HCT116 (cell line): ENCODE results near the gene GM2A. TPM values are rescaled to one million over a fixed set of nuclear protein-coding genes. Genes with fewer than 3 reads are reported as not detected.

Source experiments
- ATAC-seq: fragments of 200-7000 bp; cut with Tn5 transposase; 2 replicates; pipeline ENCODE4 v1.9.1; 2020; ENCODE audit warnings: mild to moderate bottlenecking, moderate library complexity
- BruUV-seq: library from RNA; stranded (reverse); fragments of 400-500 nt; replicated peaks from 2 replicates; lab custom pipeline; 2021; lab: Mats Ljungman, UMichigan
- CTCF ChIA-PET: fragments of 300-600 bp; sonication (Branson Sonifier 250); formaldehyde crosslinking; loops from one replicate; lab custom pipeline; 2021; ENCODE audit warnings: antibody characterized with exemption; lab: Charles Lee
- POLR2A ChIA-PET: fragments of 300-600, 350-600 bp; sonication (Branson Sonifier 250); formaldehyde crosslinking; loops from one replicate; lab custom pipeline; 2021; ENCODE audit warnings: antibody characterized with exemption; lab: Charles Lee
- RAD21 ChIA-PET, 2 experiments: fragments of 300-600 bp; sonication (Branson Sonifier 250); formaldehyde crosslinking; loops; one replicate each; lab custom pipeline; 2023; ENCODE audit warnings: low total read pairs in 2 of 2; ENCODE audit not compliant: uncharacterized antibody in 2 of 2, unreplicated experiment in 2 of 2, low non-redundant PET in 1 of 2; lab: Charles Lee
- DNase-seq: peaks from one replicate; pipeline ENCODE4 v3.0.0-alpha.2; 2010; ENCODE audit warnings: low read depth, low spot score
- H2AFZ ChIP-seq: fragments of 200-600 bp; shearing (Covaris generic), sonication (generic); 2 replicates; pipeline ENCODE4 v1.6.1; 2017; ENCODE audit warnings: low read depth, mixed run types, mixed read lengths, antibody characterized with exemption, low read length; ENCODE audit not compliant: poor library complexity, severe bottlenecking
- H3K27ac ChIP-seq: 2 replicates; pipeline ENCODE4 v1.5.1; 2012; ENCODE audit warnings: low read depth, low read length
- H3K27me3 ChIP-seq: fragments of 200-600 bp; sonication (generic); 2 replicates; pipeline ENCODE4 v1.6.1; 2016; ENCODE audit warnings: mixed run types, low read length, mixed read lengths; ENCODE audit not compliant: insufficient read depth
- H3K36me3 ChIP-seq, 2 experiments: fragments of 200-500 bp in 1 of 2; fragments of 200-600 bp in 1 of 2; sonication (Bioruptor generic) in 1 of 2; sonication (generic) in 1 of 2; 2 replicates each; pipeline versions ENCODE4 v1.5.1 to v1.6.1; 2014 to 2016; ENCODE audit warnings: low read length in 2 of 2, inconsistent platforms in 1 of 2, mixed read lengths in 1 of 2, mixed run types in 1 of 2; ENCODE audit not compliant: insufficient read depth in 2 of 2, control insufficient read depth in 1 of 2
- H3K4me1 ChIP-seq, 2 experiments: fragments of 200-600 bp in 1 of 2; sonication (generic) in 1 of 2; 2 replicates each; pipeline versions ENCODE4 v1.5.1 to v1.6.1; 2012 to 2017; ENCODE audit warnings: low read length in 2 of 2, inconsistent platforms in 1 of 2, mild to moderate bottlenecking in 1 of 2, mixed read lengths in 1 of 2, mixed run types in 1 of 2, moderate library complexity in 1 of 2; ENCODE audit not compliant: insufficient read depth in 2 of 2, control insufficient read depth in 1 of 2
- H3K4me2 ChIP-seq: fragments of 200-600 bp; sonication (generic); 2 replicates; pipeline ENCODE4 v1.6.1; 2017; ENCODE audit warnings: mixed run types, low read length, mixed read lengths
- H3K4me3 ChIP-seq, 2 experiments: fragments of 200-600 bp in 1 of 2; sonication (generic) in 1 of 2; replicated peaks in 1 of 2; 2 replicates each; pipeline ENCODE4 v1.5.1; 2011 to 2016; ENCODE audit warnings: low read length in 2 of 2, control low read depth in 1 of 2, low read depth in 1 of 2, mild to moderate bottlenecking in 1 of 2, mixed read lengths in 1 of 2, mixed run types in 1 of 2
- H3K79me2 ChIP-seq: fragments of 200-600 bp; sonication (generic); 2 replicates; pipeline ENCODE4 v1.6.1; 2017; ENCODE audit warnings: mild to moderate bottlenecking, mixed run types, low read length, moderate library complexity, mixed read lengths; ENCODE audit not compliant: insufficient read depth
- H3K9ac ChIP-seq: fragments of 200-600 bp; sonication (generic); 2 replicates; pipeline ENCODE4 v1.6.1; 2016; ENCODE audit warnings: low read length, mixed read lengths
- H3K9me2 ChIP-seq: fragments of 200-600 bp; sonication (generic), shearing (Covaris generic); 2 replicates; pipeline ENCODE4 v1.6.1; 2017; ENCODE audit warnings: mixed run types, mild to moderate bottlenecking, moderate library complexity; ENCODE audit not compliant: insufficient read depth
- H3K9me3 ChIP-seq, 2 experiments: fragments of 200-500 bp in 1 of 2; fragments of 200-600 bp in 1 of 2; sonication (Bioruptor generic) in 1 of 2; sonication (generic) in 1 of 2; 2 replicates each; pipeline ENCODE4 v1.6.1; 2014 to 2017; ENCODE audit warnings: low read length in 2 of 2, mixed read lengths in 2 of 2, inconsistent platforms in 1 of 2, low read depth in 1 of 2, mild to moderate bottlenecking in 1 of 2, mixed run types in 1 of 2, moderate library complexity in 1 of 2; ENCODE audit not compliant: control insufficient read depth in 1 of 2, insufficient read depth in 1 of 2
- H4K20me1 ChIP-seq: fragments of 200-600 bp; sonication (generic), shearing (Covaris generic); 2 replicates; pipeline ENCODE4 v1.6.1; 2017; ENCODE audit warnings: mixed run types, mild to moderate bottlenecking, moderate library complexity; ENCODE audit not compliant: insufficient read depth
- EGR1 ChIP-seq: IDR thresholded peaks from 2 replicates; pipeline ENCODE4 v1.6.1; 2012; ENCODE audit warnings: low read depth
- ELF1 ChIP-seq: IDR thresholded peaks from 2 replicates; pipeline ENCODE4 v1.6.1; 2012; ENCODE audit warnings: low read depth, borderline replicate concordance
- EZH2phosphoT487 ChIP-seq: fragments of 200-600 bp; IDR thresholded peaks from 2 replicates; pipeline ENCODE4 v1.6.1; 2018; ENCODE audit warnings: antibody characterized with exemption, borderline replicate concordance
- RAD21 ChIP-seq: IDR thresholded peaks from 2 replicates; pipeline ENCODE4 v1.6.1; 2012; ENCODE audit warnings: low read depth, mild to moderate bottlenecking
- ZNF274 ChIP-seq: fragments of 200-500 bp; sonication (Bioruptor generic); IDR thresholded peaks from 2 replicates; pipeline ENCODE4 v1.6.1; 2014; ENCODE audit warnings: mild to moderate bottlenecking, low read depth, low read length, inconsistent platforms
- intact Hi-C: fragments of 100-400 bp; cut with micrococcal nuclease; formaldehyde crosslinking; loops from 2 replicates; pipeline ENCODE4 v1.10.0; 2022
- total RNA-seq: library from RNA; stranded (reverse); gene quantifications from one replicate; pipeline ENCODE4 v1.2.1, GENCODE V29; 2021; ENCODE audit not compliant: unreplicated experiment
- TF ChIP-seq, protein P1 (sequence below), 3 experiments: fragments of 200-600 bp in 1 of 3; sonication (generic) in 1 of 3; IDR thresholded peaks in 2 of 3; conservative IDR thresholded peaks in 1 of 3; 2 replicates each; pipeline ENCODE4 v1.5.1; 2012 to 2017; ENCODE audit warnings: low read depth in 2 of 3, low read length in 2 of 3, antibody characterized with exemption in 1 of 3, borderline replicate concordance in 1 of 3, control low read depth in 1 of 3, mild to moderate bottlenecking in 1 of 3, mixed read lengths in 1 of 3, mixed run types in 1 of 3, moderate library complexity in 1 of 3; ENCODE audit not compliant: insufficient read depth in 1 of 3
- TF ChIP-seq, protein P2 (sequence below): IDR thresholded peaks from 2 replicates; pipeline ENCODE4 v1.6.1; 2012

GM2A gene
- total RNA-seq, 1 experiment from 2014 or later: 25.0 TPM

- H3K4me2 ChIP-seq: peak overlapping the region; percentile 96
- TF ChIP-seq ELF1 (no peak), ZNF274 (no peak), EZH2phosphoT487 (no peak), EGR1 (no peak)
- TF ChIP-seq, protein P1, sequence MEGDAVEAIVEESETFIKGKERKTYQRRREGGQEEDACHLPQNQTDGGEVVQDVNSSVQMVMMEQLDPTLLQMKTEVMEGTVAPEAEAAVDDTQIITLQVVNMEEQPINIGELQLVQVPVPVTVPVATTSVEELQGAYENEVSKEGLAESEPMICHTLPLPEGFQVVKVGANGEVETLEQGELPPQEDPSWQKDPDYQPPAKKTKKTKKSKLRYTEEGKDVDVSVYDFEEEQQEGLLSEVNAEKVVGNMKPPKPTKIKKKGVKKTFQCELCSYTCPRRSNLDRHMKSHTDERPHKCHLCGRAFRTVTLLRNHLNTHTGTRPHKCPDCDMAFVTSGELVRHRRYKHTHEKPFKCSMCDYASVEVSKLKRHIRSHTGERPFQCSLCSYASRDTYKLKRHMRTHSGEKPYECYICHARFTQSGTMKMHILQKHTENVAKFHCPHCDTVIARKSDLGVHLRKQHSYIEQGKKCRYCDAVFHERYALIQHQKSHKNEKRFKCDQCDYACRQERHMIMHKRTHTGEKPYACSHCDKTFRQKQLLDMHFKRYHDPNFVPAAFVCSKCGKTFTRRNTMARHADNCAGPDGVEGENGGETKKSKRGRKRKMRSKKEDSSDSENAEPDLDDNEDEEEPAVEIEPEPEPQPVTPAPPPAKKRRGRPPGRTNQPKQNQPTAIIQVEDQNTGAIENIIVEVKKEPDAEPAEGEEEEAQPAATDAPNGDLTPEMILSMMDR (IDR thresholded peaks at IDR 0.05 in 2 of 3, conservative IDR thresholded peaks at IDR 0.05 in 1 of 3; ENCODE audit: borderline replicate concordance in 1 of 3, insufficient read depth in 1 of 3, low read depth in 2 of 3, low read length in 2 of 3): no peak
- TF ChIP-seq, all 23 proteins: peak for 0
- DNase-seq (no peak), ATAC-seq (no peak)
- ChIA-PET RAD21 (interaction anchor here (0.7 to 0.8 kb wide), 2 partner anchors 28 to 173 kb away, joined by 3 to 4 read pairs; partner anchors contain the start of gene GM2A (in 1 of the 2)), POLR2A (interaction anchor here (0.9 to 2.4 kb wide), 4 partner anchors 10 to 28 kb away, joined by 3 to 15 read pairs (median 4); partner anchors contain the start of gene GM2A), CTCF (interaction anchor here (0.8 to 1.8 kb wide), 4 partner anchors 14 to 428 kb away, joined by 3 to 10 read pairs (median 5); partner anchors contain the start of gene GM2A)
- no TSS peak for BruUV-seq
- Histone ChIP-seq H3K9me2 (no peaks in the 10 kb centered on the region), H3K27ac (no peak overlapping the region), H3K36me3 (no peaks in the 10 kb centered on the region), H2AFZ (peak overlapping the region; percentile 84), H3K9me3 (no peaks in the 10 kb centered on the region), H3K79me2 (no peaks in the 10 kb centered on the region), H3K4me3 (peak overlapping the region; percentile 62 to 64), H3K27me3 (no peaks in the 10 kb centered on the region), H3K4me1 (peaks cover 8 to 23% of the 10 kb centered on the region in 2 experiments; a peak in 3 of 4 replicates), H3K9ac (peak overlapping the region; percentile 58), H4K20me1 (no peaks in the 10 kb centered on the region)
- intact Hi-C loops: no loop called here
Measured at GRCh38 chr5:151224372-151224771, 28.6 kb upstream of the GM2A start.

DNA sequence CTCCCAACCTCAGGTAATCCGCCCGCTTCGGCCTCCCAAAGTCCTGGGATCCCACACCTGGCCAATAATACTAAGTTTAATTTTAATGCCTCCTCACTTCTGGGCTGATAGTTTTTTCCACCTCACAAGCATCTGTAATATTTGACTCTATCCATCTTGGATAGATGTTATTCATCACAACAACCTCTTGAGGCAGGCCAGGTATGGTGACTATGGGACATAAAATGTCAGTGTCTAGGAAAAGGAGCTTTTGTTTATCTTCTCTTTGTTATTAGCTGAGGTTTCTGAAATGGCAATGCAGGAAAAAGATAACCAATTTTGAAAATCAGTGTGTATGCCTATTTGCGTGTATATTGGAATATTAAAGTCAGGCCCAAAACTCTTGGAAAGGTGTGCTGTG, 27.9 kb upstream of the GM2A start:
- intact Hi-C loops: no loop called here
- TF ChIP-seq RAD21: 0 out of 2 replicates have a peak, but pooled peaks have one; percentile 7
- TF ChIP-seq EGR1: no peak
- TF ChIP-seq, protein P1 (IDR thresholded peaks at IDR 0.05 in 2 of 3, conservative IDR thresholded peaks at IDR 0.05 in 1 of 3; ENCODE audit: borderline replicate concordance in 1 of 3, insufficient read depth in 1 of 3, low read depth in 2 of 3, low read length in 2 of 3): 0 out of 6 replicates have a peak, but pooled peaks of 1 of the 3 experiments have one; percentile 11
- TF ChIP-seq, protein P2, sequence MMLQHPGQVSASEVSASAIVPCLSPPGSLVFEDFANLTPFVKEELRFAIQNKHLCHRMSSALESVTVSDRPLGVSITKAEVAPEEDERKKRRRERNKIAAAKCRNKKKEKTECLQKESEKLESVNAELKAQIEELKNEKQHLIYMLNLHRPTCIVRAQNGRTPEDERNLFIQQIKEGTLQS: no peak
- DNase-seq (no peak), ATAC-seq (no peak)
- POLR2A ChIA-PET: interaction anchor here (0.9 kb wide), 1 partner anchor 10 kb away, joined by 3 read pairs; no protein-coding TSS in a partner anchor
- Histone ChIP-seq H3K79me2 (no peaks in the 10 kb centered on the region), H4K20me1 (no peaks in the 10 kb centered on the region), H3K9ac (no peak overlapping the region), H3K27ac (no peak overlapping the region), H3K36me3 (no peaks in the 10 kb centered on the region), H3K4me1 (peaks cover 8 to 23% of the 10 kb centered on the region in 2 experiments; a peak in 3 of 4 replicates), H3K4me3 (no peak overlapping the region), H2AFZ (peak overlapping the region; percentile 76), H3K27me3 (no peaks in the 10 kb centered on the region), H3K9me2 (no peaks in the 10 kb centered on the region), H3K4me2 (no peak overlapping the region), H3K9me3 (no peaks in the 10 kb centered on the region)
- BruUV-seq: no TSS peak
- RAD21 ChIA-PET: no interaction called here
- CTCF ChIA-PET: interaction anchor here (1.8 to 1.9 kb wide), 2 partner anchors 11 to 22 kb away, joined by 4 to 5 read pairs; no protein-coding TSS in a partner anchor
